ENCODE results near the gene ACAD9. TPM values are rescaled to one million over a fixed set of nuclear protein-coding genes. Genes with fewer than 3 reads are reported as not detected.
"Not testable (repeated sequence)": the region's sequence is repeated elsewhere in the genome, so short reads cannot be mapped to it uniquely, and the experiment has no call there.

ACAD9 gene
- total RNA-seq, 1 donor from 2014 or later, result 46.5 TPM

GRCh38 chr3:128875556-128876120 lies 3.8 kb upstream of the ACAD9 start:
- no peak for TF ChIP-seq CTCF (IDR thresholded peaks at IDR 0.05; ENCODE audit: unreplicated experiment)
- no peak overlapping the region for H3K27ac Mint-ChIP-seq (ENCODE audit: unreplicated experiment)
- no peaks in the 10 kb centered on the region for H3K9me3 Mint-ChIP-seq (ENCODE audit: unreplicated experiment)
- DNase-seq (ENCODE audit: low spot score), result peak; percentile 55
- H3K36me3 Mint-ChIP-seq (ENCODE audit: low read depth, unreplicated experiment), result peaks cover 4% of the 10 kb centered on the region
- peaks cover 15% of the 10 kb centered on the region for H3K27me3 Mint-ChIP-seq (ENCODE audit: unreplicated experiment)
- H3K4me1 Mint-ChIP-seq (ENCODE audit: unreplicated experiment), result peaks cover 49% of the 10 kb centered on the region
- no peak overlapping the region for H3K4me3 Mint-ChIP-seq (ENCODE audit: unreplicated experiment)

GRCh38 chr3:128878011-128878457 lies 1.4 kb upstream of the ACAD9 start:
- DNase-seq (ENCODE audit: low spot score), result no peak
- Mint-ChIP-seq H3K4me1 (ENCODE audit: unreplicated experiment) (peaks cover 46% of the 10 kb centered on the region), H3K27ac (ENCODE audit: unreplicated experiment) (peak overlapping the region; percentile 90), H3K4me3 (ENCODE audit: unreplicated experiment) (peak overlapping the region; percentile 90), H3K27me3 (ENCODE audit: unreplicated experiment) (peaks cover 10% of the 10 kb centered on the region), H3K9me3 (ENCODE audit: unreplicated experiment) (no peaks in the 10 kb centered on the region), H3K36me3 (ENCODE audit: low read depth, unreplicated experiment) (no peaks in the 10 kb centered on the region)
- TF ChIP-seq CTCF (IDR thresholded peaks at IDR 0.05; ENCODE audit: unreplicated experiment), result no peak

GRCh38 chr3:128878556-128879124 lies 780 bp upstream of the ACAD9 start:
- Mint-ChIP-seq H3K4me1 (ENCODE audit: unreplicated experiment) (peaks cover 41% of the 10 kb centered on the region), H3K4me3 (ENCODE audit: unreplicated experiment) (peak overlapping the region; percentile 90), H3K27ac (ENCODE audit: unreplicated experiment) (peak overlapping the region; percentile 90), H3K36me3 (ENCODE audit: low read depth, unreplicated experiment) (no peaks in the 10 kb centered on the region), H3K27me3 (ENCODE audit: unreplicated experiment) (peaks cover 6% of the 10 kb centered on the region), H3K9me3 (ENCODE audit: unreplicated experiment) (no peaks in the 10 kb centered on the region)
- no peak for DNase-seq (ENCODE audit: low spot score)
- TF ChIP-seq CTCF (IDR thresholded peaks at IDR 0.05; ENCODE audit: unreplicated experiment), result no peak

- no peak for DNase-seq (ENCODE audit: low spot score)
- Mint-ChIP-seq H3K4me1 (ENCODE audit: unreplicated experiment) (peaks cover 32% of the 10 kb centered on the region), H3K27ac (ENCODE audit: unreplicated experiment) (peak overlapping the region; percentile 90), H3K36me3 (ENCODE audit: low read depth, unreplicated experiment) (peaks cover 2% of the 10 kb centered on the region), H3K27me3 (ENCODE audit: unreplicated experiment) (peaks cover 3% of the 10 kb centered on the region), H3K4me3 (ENCODE audit: unreplicated experiment) (peak overlapping the region; percentile 90), H3K9me3 (ENCODE audit: unreplicated experiment) (no peaks in the 10 kb centered on the region)
- TF ChIP-seq CTCF (IDR thresholded peaks at IDR 0.05; ENCODE audit: unreplicated experiment), result no peak
These were observed 571 bp downstream of the ACAD9 start for GRCh38 chr3:128879991-128880390.

- not testable (repeated sequence) for H3K9me3 Mint-ChIP-seq (ENCODE audit: unreplicated experiment); H3K27me3 Mint-ChIP-seq (ENCODE audit: unreplicated experiment); H3K36me3 Mint-ChIP-seq (ENCODE audit: low read depth, unreplicated experiment); DNase-seq (ENCODE audit: low spot score)
- Mint-ChIP-seq H3K4me3 (ENCODE audit: unreplicated experiment) (peak overlapping the region; percentile 90), H3K27ac (ENCODE audit: unreplicated experiment) (peak overlapping the region; percentile 48), H3K4me1 (ENCODE audit: unreplicated experiment) (peaks cover 32% of the 10 kb centered on the region)
These were observed 1.0 kb downstream of the ACAD9 start for GRCh38 chr3:128880455-128880854.

Measured in endothelial cell (in vitro differentiated cells).